ENCODE measurements around the gene PXK.
"Not testable (repeated sequence)": the region's sequence is repeated elsewhere in the genome, so short reads cannot be mapped to it uniquely, and the experiment has no call there.

PXK gene

GRCh38 chr3:58332575-58333188, at the start of gene PXK:
Gene PXK, plus strand, starts transcription at chr3:58332892. Its CDS starts 97 bp downstream, at chr3:58332989.
- DNase-seq (ENCODE audit: low read depth), result no peak

GRCh38 chr3:58285334-58285733, 47.4 kb upstream of the PXK start:
- no peak for DNase-seq (ENCODE audit: low read depth)

DNA sequence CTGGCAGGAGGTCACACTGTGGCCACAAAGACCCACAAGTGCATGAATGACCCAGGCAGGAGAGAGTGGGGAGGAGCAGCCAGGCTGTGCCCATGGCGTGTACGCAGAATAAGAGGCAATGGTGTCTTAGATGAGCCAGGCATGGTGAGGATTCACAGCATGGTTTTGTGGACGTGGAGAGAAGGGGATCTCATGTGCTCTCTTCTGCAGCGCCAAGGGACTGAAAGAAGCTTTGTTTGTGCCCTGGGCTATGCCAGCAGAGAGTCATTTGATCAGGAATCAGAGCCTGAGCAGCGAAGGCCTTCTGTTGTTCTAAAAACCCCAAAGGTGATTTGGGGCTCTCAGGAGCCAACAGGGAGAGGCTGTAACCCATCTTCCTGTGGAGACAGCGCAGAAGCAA, 45.3 kb upstream of the PXK start:
- DNase-seq (ENCODE audit: low read depth), result no peak

- DNase-seq (ENCODE audit: low read depth), result no peak
Observed at GRCh38 chr3:58288011-58288728, 44.5 kb upstream of the PXK start.

DNA sequence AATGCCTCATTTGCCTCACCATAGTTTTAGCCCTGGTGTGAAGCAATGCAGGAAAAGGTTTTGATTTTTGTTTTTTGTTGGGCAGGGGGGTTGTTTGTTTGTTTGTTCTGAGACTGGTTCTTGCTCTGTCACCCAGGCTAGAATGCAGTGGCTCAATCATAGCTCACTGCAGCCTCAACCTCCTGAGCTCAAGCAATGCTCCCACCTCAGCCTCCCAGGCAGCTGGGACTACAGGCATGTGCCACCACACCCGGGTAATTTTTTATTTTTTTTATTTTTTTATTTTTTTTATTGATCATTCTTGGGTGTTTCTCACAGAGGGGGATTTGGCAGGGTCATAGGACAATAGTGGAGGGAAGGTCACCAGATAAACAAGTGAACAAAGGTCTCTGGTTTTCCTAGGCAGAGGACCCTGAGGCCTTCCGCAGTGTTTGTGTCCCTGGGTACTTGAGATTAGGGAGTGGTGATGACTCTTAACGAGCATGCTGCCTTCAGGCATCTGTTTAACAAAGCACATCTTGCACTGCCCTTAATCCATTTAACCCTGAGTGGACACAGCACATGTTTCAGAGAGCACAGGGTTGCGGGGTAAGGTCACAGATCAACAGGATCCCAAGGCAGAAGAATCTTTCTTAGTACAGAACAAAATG, 43.6 kb upstream of the PXK start:
- not testable (repeated sequence) for DNase-seq (ENCODE audit: low read depth)

DNA sequence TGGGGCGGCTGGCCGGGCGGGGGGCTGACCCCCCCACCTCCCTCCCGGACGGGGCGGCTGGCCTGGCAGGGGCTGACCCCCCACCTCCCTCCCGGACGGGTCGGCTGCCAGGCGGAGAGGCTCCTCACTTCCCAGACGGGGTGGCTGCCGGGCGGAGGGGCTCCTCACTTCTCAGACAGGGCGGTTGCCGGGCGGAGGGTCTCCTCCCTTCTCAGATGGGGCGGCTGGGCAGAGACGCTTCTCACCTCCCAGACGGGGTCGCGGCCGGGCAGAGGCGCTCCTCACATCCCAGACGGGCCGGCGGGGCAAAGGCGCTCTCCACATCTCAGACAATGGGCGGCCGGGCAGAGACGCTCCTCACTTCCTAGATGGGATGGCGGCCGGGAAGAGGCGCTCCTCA, 42.2 kb upstream of the PXK start:
- not testable (repeated sequence) for DNase-seq (ENCODE audit: low read depth)

- no peak for DNase-seq (ENCODE audit: low read depth)
Observed at GRCh38 chr3:58291671-58292338, 40.9 kb upstream of the PXK start.

DNA sequence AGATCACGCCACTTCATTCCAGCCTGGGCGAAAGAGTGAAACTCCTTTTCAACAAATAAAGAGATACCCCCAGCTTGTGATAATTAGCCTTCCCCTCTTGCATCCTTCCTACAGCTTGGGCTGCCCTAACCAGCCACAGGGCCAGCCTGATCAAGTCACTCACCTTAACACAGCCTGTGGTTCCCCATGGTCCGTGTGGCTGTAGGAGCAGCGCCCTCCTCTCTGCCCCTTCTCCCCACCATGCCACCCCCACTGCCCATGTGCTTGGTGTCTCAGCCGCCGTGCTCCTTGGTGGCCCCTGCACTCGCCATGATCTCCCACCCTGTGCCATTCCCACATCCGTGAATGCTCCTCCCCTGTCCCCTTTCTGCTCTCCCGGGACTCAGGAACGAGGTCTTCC, 39.8 kb upstream of the PXK start:
- DNase-seq (ENCODE audit: low read depth), result no peak

- no peak for DNase-seq (ENCODE audit: low read depth)
Observed at GRCh38 chr3:58293516-58293915, 39.2 kb upstream of the PXK start.

DNA sequence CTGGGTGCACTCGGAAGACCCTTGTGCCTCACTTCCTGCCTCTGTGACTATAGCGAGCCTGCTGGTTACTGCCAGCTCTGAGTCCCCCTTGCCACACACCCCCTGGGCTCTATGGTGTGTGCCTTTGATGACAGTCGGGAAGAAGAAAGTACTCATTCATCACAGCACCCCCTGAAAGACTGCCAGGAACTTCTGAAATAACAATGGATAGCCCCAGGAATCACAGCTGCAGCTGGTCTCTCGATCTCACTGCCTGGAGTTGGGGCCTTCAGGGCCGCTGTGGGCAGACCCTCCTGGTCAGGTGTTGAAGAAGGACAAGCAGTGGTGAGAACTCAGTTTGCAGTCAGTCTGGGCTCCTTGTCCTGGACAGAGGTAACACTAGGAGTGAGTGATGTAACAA, 36.4 kb upstream of the PXK start:
- DNase-seq (ENCODE audit: low read depth), result no peak

DNA sequence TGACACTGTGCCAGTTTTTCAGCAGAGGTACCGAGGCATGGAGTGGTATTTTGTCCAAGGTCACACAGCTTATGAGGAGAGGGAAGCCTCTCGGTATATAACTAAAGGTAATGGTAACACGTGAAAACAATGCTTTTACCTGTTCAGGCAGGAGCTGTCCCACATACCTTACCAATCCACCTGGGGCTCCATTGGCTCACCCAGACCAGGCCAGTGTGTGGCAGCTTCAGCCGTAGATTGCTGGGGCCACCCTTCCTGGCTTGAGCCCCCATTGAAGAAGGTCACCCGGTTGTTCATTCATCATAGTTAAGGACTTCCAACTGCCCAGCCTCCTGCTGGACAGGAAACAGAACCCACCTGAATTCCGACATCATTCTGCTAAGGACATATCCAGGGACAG, 35.8 kb upstream of the PXK start:
- DNase-seq (ENCODE audit: low read depth), result no peak

- no peak for DNase-seq (ENCODE audit: low read depth)
Observed at GRCh38 chr3:58298190-58298589, 34.5 kb upstream of the PXK start.

DNA sequence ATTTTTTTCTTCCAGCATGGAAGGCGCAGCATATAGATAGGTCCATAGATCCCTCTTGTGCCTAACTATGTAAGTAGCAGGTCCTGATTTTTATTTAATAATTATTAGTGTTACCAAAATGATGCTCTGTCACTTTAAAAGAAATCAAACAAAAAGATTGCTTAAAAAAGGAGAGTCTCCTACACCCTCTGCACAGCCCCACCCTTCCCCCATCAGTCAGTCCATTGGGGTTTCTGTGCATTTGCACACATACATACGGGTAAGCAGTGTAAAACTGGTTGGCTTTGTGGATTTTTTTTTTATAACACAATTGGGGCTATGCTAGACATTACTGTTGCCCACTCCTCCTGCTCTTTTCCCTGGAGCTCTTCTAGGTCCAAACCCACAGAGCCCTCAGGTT, 33.6 kb upstream of the PXK start:
- no peak for DNase-seq (ENCODE audit: low read depth)

- DNase-seq (ENCODE audit: low read depth), result no peak
Observed at GRCh38 chr3:58299839-58300516, 32.7 kb upstream of the PXK start.

GRCh38 chr3:58305882-58306711, 26.6 kb upstream of the PXK start, which contains the start of the genes HTD2 and RPP14:
Gene HTD2, plus strand, starts transcription at chr3:58306520. Its CDS starts 11,094 bp downstream, at chr3:58317614.
Gene RPP14, plus strand, starts transcription at chr3:58306245. Its CDS starts 4,085 bp downstream, at chr3:58310330.
- DNase-seq (ENCODE audit: low read depth), result peak; percentile 95

DNA sequence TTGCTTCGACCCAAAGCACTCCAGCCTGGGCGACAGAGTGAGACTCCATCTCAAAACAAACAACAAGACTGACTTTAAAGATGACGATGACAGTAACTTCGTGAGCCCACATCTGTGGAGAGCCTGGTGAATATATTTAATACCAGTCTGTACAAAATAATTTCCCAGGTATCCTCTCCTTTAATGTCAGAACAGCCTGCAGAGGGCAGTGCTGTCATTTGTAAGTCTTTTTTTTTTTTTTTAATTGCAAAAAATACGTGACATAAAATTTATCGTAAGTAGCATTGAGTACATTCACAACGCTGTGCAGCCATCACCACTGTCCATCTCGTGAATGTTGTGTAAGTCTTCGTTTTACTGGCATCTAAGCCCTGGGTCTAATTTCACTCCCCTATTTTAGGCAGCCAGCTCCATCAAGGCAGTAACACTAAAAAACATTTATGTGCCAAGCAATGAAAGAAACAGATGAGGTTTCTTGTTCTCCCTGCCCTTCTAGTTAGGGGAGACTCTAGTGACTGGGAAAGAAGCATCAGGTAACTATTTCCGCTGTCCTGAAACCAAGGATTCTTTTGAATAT, 25.0 kb upstream of the PXK start:
- DNase-seq (ENCODE audit: low read depth), result no peak

- no peak for DNase-seq (ENCODE audit: low read depth)
Observed at GRCh38 chr3:58308728-58309127, 24.0 kb upstream of the PXK start.

DNA sequence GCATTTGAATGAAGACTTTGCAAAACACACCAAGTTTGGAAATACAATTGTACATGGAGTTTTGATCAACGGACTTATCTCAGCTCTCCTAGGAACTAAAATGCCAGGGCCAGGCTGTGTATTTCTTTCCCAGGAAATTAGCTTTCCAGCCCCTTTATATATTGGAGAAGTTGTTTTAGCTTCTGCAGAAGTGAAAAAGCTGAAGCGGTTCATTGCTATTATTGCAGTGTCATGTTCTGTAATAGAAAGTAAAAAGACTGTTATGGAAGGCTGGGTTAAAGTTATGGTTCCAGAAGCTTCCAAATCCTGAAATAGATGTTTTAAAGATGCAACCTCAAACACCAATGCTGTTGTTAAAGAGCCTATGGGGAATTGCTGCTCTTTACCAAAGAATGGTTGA, 14.9 kb upstream of the PXK start:
- DNase-seq (ENCODE audit: low read depth), result no peak

- DNase-seq (ENCODE audit: low read depth), result no peak
Observed at GRCh38 chr3:58321791-58322190, 10.9 kb upstream of the PXK start.

- DNase-seq (ENCODE audit: low read depth), result no peak
Observed at GRCh38 chr3:58322793-58323192, 9.9 kb upstream of the PXK start.
